ENCODE results near the gene INTS4. TPM values are rescaled to one million over a fixed set of nuclear protein-coding genes. Genes with fewer than 3 reads are reported as not detected.
"Not testable (repeated sequence)": the region's sequence is repeated elsewhere in the genome, so short reads cannot be mapped to it uniquely, and the experiment has no call there.

INTS4 gene
- total and polyA plus RNA-seq, 2 experiments from 2014 or later: 24.6 to 47.6 TPM

DNA sequence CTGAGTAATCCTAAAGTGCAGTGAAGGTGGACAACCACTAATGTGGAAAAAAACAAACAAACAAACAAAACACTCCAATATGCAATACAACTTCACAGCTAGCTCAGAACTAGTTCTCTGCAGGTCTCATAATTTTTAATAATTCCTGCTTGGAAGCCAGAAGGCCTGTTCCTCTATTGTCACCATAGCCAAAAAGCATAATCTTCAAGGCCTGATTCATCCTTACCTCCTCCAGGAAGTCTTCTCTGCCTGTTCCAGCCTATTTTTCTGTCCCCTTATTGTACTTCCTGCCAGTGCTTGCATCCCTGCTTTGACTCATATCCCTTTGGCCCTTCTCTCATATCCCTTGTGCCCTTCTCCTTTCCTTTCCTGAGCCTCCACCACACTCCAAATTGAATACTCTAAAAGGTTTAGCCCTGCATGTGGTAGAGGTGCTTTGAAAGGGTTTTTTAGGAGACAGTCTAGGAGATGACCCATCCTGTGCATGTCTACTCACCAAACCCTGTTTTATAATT is 104.3 kb downstream of the INTS4 start:
- not testable (repeated sequence) for H4K20me1 ChIP-seq (replicated peaks; ENCODE audit: insufficient read depth); H3K4me1 Mint-ChIP-seq; H3K27me3 Mint-ChIP-seq (ENCODE audit: insufficient read depth, low read depth, poor library complexity); H3K9me3 Mint-ChIP-seq; H3K4me3 ChIP-seq; H3K36me3 ChIP-seq (ENCODE audit: insufficient read depth); H2AFZ ChIP-seq; H3K27ac ChIP-seq (ENCODE audit: low read depth); H3K4me2 ChIP-seq; H3K79me2 ChIP-seq (replicated peaks; ENCODE audit: insufficient read depth); H3F3A ChIP-seq (replicated peaks; ENCODE audit: low read depth); DNase-seq (ENCODE audit: low spot score); H3K4me1 ChIP-seq (ENCODE audit: insufficient read depth); H3K9me2 ChIP-seq (ENCODE audit: insufficient read depth); H3K27ac Mint-ChIP-seq; H3K4me3 Mint-ChIP-seq; H3K27me3 ChIP-seq (ENCODE audit: insufficient read depth); ATAC-seq
- peaks cover 48% of the 10 kb centered on the region for H3K36me3 Mint-ChIP-seq (ENCODE audit: low read depth)

DNA sequence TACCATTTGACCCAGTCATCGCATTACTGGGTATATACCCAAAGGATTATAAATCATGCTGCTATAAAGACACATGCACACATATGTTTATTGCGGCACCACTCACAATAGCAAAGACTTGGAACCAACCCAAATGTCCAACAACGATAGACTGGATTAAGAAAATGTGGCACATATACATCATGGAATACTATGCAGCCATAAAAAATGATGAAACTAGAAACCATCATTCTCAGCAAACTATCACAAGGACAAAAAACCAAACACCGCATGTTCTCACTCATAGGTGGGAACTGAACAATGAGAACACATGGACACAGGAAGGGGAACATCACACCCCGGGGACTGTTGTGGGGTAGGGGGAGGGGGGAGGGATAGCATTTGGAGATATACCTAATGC is 105.4 kb downstream of the INTS4 start:
- H3K4me3 ChIP-seq; H4K20me1 ChIP-seq (replicated peaks; ENCODE audit: insufficient read depth); H3K4me1 Mint-ChIP-seq; H3K9me2 ChIP-seq (ENCODE audit: insufficient read depth); H3K27me3 Mint-ChIP-seq (ENCODE audit: insufficient read depth, low read depth, poor library complexity); H3K79me2 ChIP-seq (replicated peaks; ENCODE audit: insufficient read depth); H3K27ac ChIP-seq (ENCODE audit: low read depth); H2AFZ ChIP-seq; H3K9me3 Mint-ChIP-seq; H3F3A ChIP-seq (replicated peaks; ENCODE audit: low read depth); H3K27me3 ChIP-seq (ENCODE audit: insufficient read depth); H3K36me3 ChIP-seq (ENCODE audit: insufficient read depth); DNase-seq (ENCODE audit: low spot score); H3K27ac Mint-ChIP-seq; H3K4me2 ChIP-seq; H3K4me3 Mint-ChIP-seq; H3K4me1 ChIP-seq (ENCODE audit: insufficient read depth); ATAC-seq: not testable (repeated sequence)
- peaks cover 48% of the 10 kb centered on the region for H3K36me3 Mint-ChIP-seq (ENCODE audit: low read depth)

DNA sequence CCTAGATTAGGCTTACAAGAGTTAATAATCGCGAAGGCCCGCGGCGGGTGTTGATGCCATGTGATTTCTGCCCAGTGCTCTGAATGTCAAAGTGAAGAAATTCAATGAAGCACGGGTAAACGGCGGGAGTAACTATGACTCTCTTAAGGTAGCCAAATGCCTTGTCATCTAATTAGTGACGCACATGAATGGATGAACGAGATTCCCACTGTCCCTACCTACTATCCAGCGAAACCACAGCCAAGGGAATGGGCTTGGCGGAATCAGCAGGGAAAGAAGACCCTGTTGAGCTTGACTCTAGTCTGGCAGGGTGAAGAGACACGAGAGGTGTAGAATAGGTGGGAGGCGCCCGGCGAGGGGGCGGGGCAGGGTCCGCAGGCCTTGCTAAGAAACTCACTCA is 108.1 kb downstream of the INTS4 start:
- H4K20me1 ChIP-seq (replicated peaks; ENCODE audit: insufficient read depth): no peaks in the 10 kb centered on the region
- no peaks in the 10 kb centered on the region for H3F3A ChIP-seq (replicated peaks; ENCODE audit: low read depth)
- H3K4me2 ChIP-seq: no peak overlapping the region
- ATAC-seq (no peak), DNase-seq (ENCODE audit: low spot score) (no peak)
- no peaks in the 10 kb centered on the region for H3K79me2 ChIP-seq (replicated peaks; ENCODE audit: insufficient read depth)
- H3K27ac ChIP-seq (ENCODE audit: low read depth): no peak overlapping the region
- H2AFZ ChIP-seq: no peak overlapping the region
- no peaks in the 10 kb centered on the region; the same call in 1 of the 2 replicates for H3K4me1 ChIP-seq (ENCODE audit: insufficient read depth)
- TF ChIP-seq EZH2 (IDR thresholded peaks at IDR 0.05; ENCODE audit: low read depth, unreplicated experiment): no peak
- TF ChIP-seq, protein P1, sequence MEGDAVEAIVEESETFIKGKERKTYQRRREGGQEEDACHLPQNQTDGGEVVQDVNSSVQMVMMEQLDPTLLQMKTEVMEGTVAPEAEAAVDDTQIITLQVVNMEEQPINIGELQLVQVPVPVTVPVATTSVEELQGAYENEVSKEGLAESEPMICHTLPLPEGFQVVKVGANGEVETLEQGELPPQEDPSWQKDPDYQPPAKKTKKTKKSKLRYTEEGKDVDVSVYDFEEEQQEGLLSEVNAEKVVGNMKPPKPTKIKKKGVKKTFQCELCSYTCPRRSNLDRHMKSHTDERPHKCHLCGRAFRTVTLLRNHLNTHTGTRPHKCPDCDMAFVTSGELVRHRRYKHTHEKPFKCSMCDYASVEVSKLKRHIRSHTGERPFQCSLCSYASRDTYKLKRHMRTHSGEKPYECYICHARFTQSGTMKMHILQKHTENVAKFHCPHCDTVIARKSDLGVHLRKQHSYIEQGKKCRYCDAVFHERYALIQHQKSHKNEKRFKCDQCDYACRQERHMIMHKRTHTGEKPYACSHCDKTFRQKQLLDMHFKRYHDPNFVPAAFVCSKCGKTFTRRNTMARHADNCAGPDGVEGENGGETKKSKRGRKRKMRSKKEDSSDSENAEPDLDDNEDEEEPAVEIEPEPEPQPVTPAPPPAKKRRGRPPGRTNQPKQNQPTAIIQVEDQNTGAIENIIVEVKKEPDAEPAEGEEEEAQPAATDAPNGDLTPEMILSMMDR (conservative IDR thresholded peaks at IDR 0.05; ENCODE audit: low read depth in 2 of 2): no peak
- no peak for TF ChIP-seq POLR2AphosphoS5 (IDR thresholded peaks at IDR 0.05; ENCODE audit: low read depth)
- no peaks in the 10 kb centered on the region for H3K27me3 ChIP-seq (ENCODE audit: insufficient read depth)
- H3K36me3 Mint-ChIP-seq (ENCODE audit: low read depth): peaks cover 34% of the 10 kb centered on the region
- H3K9me3 Mint-ChIP-seq: no peaks in the 10 kb centered on the region; the same call in 2 of the 3 replicates
- H3K4me3 ChIP-seq: no peak overlapping the region
- no peaks in the 10 kb centered on the region for H3K9me2 ChIP-seq (ENCODE audit: insufficient read depth)
- H3K27me3 Mint-ChIP-seq (ENCODE audit: insufficient read depth, low read depth, poor library complexity): peaks cover 3% of the 10 kb centered on the region
- H3K4me3 Mint-ChIP-seq: no peak overlapping the region
- H3K4me1 Mint-ChIP-seq: no peaks in the 10 kb centered on the region
- no peaks in the 10 kb centered on the region for H3K36me3 ChIP-seq (ENCODE audit: insufficient read depth)
- no peak overlapping the region for H3K27ac Mint-ChIP-seq

DNA sequence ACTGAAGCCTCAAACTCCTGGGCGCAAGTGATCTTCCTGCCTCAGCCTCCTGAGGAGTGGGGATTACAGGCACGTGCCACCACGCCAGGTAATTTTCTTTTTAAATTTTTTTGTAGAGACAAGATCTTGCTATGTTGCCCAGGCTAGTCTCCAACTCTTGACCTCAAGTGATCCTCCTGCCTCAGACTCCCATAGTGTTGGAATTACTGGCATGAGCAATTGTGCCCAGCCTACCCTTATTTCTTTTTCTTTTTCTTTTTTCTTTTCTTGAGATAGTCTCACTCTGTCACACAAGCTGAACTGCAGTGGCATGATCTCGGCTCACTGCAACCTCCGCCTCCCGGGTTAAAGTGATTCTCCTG is 109.7 kb downstream of the INTS4 start:
- no peaks in the 10 kb centered on the region for H3K4me1 Mint-ChIP-seq
- H3K9me2 ChIP-seq (ENCODE audit: insufficient read depth): no peaks in the 10 kb centered on the region
- no peaks in the 10 kb centered on the region for H3F3A ChIP-seq (replicated peaks; ENCODE audit: low read depth)
- H3K4me2 ChIP-seq: no peak overlapping the region
- no peaks in the 10 kb centered on the region for H3K27me3 ChIP-seq (ENCODE audit: insufficient read depth)
- H3K4me3 Mint-ChIP-seq: no peak overlapping the region
- no peaks in the 10 kb centered on the region; the same call in 2 of the 3 replicates for H3K9me3 Mint-ChIP-seq
- ATAC-seq (no peak), DNase-seq (ENCODE audit: low spot score) (no peak)
- peaks cover 3% of the 10 kb centered on the region for H3K27me3 Mint-ChIP-seq (ENCODE audit: insufficient read depth, low read depth, poor library complexity)
- H3K36me3 Mint-ChIP-seq (ENCODE audit: low read depth): peaks cover 20% of the 10 kb centered on the region; the same call in 2 of the 3 replicates
- no peaks in the 10 kb centered on the region; the same call in 1 of the 2 replicates for H3K36me3 ChIP-seq (ENCODE audit: insufficient read depth)
- no peak overlapping the region for H3K27ac Mint-ChIP-seq
- H3K4me1 ChIP-seq (ENCODE audit: insufficient read depth): no peaks in the 10 kb centered on the region; the same call in 1 of the 2 replicates
- no peaks in the 10 kb centered on the region for H3K79me2 ChIP-seq (replicated peaks; ENCODE audit: insufficient read depth)
- peak overlapping the region; percentile 72; the same call in 1 of the 2 replicates for H3K27ac ChIP-seq (ENCODE audit: low read depth)
- H2AFZ ChIP-seq: no peak overlapping the region
- H4K20me1 ChIP-seq (replicated peaks; ENCODE audit: insufficient read depth): no peaks in the 10 kb centered on the region
- H3K4me3 ChIP-seq: no peak overlapping the region
- TF ChIP-seq POLR2AphosphoS5 (IDR thresholded peaks at IDR 0.05; ENCODE audit: low read depth) (no peak), CREB1 (CRISPR knock-in tag; IDR thresholded peaks at IDR 0.05; ENCODE audit: low read depth) (no peak), EZH2 (IDR thresholded peaks at IDR 0.05; ENCODE audit: low read depth, unreplicated experiment) (no peak), ZNF114 (CRISPR knock-in tag; IDR thresholded peaks at IDR 0.05) (no peak), JUNB (IDR thresholded peaks at IDR 0.05; ENCODE audit: unreplicated experiment) (no peak), ZNF331 (CRISPR knock-in tag; IDR thresholded peaks at IDR 0.05; ENCODE audit: low read depth) (no peak)
- TF ChIP-seq, protein P2, sequence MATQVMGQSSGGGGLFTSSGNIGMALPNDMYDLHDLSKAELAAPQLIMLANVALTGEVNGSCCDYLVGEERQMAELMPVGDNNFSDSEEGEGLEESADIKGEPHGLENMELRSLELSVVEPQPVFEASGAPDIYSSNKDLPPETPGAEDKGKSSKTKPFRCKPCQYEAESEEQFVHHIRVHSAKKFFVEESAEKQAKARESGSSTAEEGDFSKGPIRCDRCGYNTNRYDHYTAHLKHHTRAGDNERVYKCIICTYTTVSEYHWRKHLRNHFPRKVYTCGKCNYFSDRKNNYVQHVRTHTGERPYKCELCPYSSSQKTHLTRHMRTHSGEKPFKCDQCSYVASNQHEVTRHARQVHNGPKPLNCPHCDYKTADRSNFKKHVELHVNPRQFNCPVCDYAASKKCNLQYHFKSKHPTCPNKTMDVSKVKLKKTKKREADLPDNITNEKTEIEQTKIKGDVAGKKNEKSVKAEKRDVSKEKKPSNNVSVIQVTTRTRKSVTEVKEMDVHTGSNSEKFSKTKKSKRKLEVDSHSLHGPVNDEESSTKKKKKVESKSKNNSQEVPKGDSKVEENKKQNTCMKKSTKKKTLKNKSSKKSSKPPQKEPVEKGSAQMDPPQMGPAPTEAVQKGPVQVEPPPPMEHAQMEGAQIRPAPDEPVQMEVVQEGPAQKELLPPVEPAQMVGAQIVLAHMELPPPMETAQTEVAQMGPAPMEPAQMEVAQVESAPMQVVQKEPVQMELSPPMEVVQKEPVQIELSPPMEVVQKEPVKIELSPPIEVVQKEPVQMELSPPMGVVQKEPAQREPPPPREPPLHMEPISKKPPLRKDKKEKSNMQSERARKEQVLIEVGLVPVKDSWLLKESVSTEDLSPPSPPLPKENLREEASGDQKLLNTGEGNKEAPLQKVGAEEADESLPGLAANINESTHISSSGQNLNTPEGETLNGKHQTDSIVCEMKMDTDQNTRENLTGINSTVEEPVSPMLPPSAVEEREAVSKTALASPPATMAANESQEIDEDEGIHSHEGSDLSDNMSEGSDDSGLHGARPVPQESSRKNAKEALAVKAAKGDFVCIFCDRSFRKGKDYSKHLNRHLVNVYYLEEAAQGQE (IDR thresholded peaks at IDR 0.05; ENCODE audit: unreplicated experiment): no peak

Measured in GM23338 (cell line).